Measurements from ENCODE around the gene ATG7.

The ATG7 gene

DNA sequence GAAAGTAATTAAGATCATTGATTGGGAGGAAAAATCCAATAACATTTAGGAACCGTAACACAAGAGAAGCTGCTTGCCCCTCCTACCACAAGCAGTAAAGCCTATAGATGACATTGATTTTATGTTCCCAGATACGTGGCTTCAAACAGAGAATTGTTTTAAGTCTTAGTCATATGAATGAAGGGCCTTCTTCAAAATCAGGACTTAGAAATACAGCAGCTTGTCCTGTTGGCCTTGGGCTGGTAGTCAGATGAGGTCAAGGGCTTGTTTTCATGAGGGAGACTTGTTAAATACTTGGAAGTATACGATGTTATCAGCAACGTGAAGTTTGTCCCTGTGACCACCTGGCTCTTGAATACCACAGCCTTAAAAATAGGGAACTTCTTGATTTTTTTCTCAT, 257.1 kb downstream of the ATG7 start:
- Histone ChIP-seq H3K4me2 (ENCODE audit: low read length) (no peak overlapping the region), H2AFZ (no peak overlapping the region), H3K79me2 (peaks cover 2% of the 10 kb centered on the region), H3K4me1 (no peaks in the 10 kb centered on the region), H3K4me3 (ENCODE audit: low read depth, low read length) (no peak overlapping the region), H3K9me3 (ENCODE audit: control insufficient read depth, low read length) (no peaks in the 10 kb centered on the region), H3K27me3 (ENCODE audit: control insufficient read depth, insufficient read depth, low read length) (no peaks in the 10 kb centered on the region), H3K9ac (no peak overlapping the region), H3K27ac (no peak overlapping the region), H3K36me3 (ENCODE audit: control insufficient read depth, insufficient read depth, low read length) (no peaks in the 10 kb centered on the region)
- TF ChIP-seq, protein P1, sequence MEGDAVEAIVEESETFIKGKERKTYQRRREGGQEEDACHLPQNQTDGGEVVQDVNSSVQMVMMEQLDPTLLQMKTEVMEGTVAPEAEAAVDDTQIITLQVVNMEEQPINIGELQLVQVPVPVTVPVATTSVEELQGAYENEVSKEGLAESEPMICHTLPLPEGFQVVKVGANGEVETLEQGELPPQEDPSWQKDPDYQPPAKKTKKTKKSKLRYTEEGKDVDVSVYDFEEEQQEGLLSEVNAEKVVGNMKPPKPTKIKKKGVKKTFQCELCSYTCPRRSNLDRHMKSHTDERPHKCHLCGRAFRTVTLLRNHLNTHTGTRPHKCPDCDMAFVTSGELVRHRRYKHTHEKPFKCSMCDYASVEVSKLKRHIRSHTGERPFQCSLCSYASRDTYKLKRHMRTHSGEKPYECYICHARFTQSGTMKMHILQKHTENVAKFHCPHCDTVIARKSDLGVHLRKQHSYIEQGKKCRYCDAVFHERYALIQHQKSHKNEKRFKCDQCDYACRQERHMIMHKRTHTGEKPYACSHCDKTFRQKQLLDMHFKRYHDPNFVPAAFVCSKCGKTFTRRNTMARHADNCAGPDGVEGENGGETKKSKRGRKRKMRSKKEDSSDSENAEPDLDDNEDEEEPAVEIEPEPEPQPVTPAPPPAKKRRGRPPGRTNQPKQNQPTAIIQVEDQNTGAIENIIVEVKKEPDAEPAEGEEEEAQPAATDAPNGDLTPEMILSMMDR (IDR thresholded peaks at IDR 0.05), result no peak

DNA sequence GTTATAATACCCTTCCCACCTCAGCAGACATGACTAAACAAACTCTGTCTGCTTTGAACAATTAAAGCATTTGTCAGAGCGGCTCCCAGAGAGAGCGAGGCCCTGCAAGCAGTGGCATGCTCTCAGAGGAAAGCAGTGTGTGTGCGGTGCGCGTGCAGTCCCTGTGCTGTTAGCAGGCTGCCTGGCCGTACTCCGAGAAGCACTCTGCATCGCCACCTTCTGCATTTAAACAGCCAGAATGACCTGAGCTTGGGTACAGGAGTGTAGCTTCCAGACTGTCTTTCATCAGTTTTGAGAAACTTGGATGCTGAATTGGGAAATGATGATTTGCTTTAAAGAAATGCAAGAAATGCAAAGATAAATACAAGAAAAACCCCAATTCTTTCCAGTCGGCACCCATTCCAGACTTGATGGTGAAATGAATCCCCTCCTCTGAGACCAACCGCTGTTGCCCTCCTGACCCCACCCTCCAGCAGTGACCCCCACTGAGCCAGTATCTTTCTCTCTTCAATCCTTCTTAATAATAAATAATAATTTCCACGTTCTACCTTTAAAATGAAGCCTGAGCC, 258.0 kb downstream of the ATG7 start:
- no peak overlapping the region for H2AFZ ChIP-seq
- no peak overlapping the region for H3K4me2 ChIP-seq (ENCODE audit: low read length)
- H3K27ac ChIP-seq, result no peak overlapping the region
- TF ChIP-seq, protein P1 (IDR thresholded peaks at IDR 0.05), result no peak
- no peak overlapping the region for H3K4me3 ChIP-seq (ENCODE audit: low read depth, low read length)
- no peaks in the 10 kb centered on the region for H3K9me3 ChIP-seq (ENCODE audit: control insufficient read depth, low read length)
- H3K9ac ChIP-seq, result no peak overlapping the region
- H3K79me2 ChIP-seq, result peaks cover 2% of the 10 kb centered on the region
- H3K27me3 ChIP-seq (ENCODE audit: control insufficient read depth, insufficient read depth, low read length), result no peaks in the 10 kb centered on the region
- H3K4me1 ChIP-seq, result no peaks in the 10 kb centered on the region
- H3K36me3 ChIP-seq (ENCODE audit: control insufficient read depth, insufficient read depth, low read length), result no peaks in the 10 kb centered on the region

DNA sequence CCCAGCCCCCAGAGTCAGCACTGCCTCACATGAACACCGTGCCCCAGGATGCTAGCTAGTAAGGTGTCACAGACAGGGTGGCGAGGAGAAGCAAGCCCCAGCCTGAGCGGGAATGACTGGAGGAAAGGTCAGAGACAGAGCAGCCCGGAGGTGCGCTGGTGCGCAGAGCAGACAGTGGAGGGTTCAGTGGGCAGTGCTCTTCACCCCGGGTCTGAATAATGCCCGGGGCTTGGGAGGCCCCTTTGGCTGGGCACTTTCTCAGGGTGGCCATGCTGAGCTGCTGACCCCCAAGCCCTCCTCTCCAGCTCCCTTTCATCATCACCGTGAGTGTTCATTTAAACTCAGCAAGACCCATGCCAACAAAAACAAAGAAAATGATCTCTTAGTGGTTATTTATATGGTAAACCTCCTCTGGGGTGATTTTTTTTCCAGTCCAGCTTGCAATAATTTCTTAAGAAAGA, 260.8 kb downstream of the ATG7 start:
- Histone ChIP-seq H3K4me2 (ENCODE audit: low read length) (no peak overlapping the region), H3K4me3 (ENCODE audit: low read depth, low read length) (no peak overlapping the region), H3K9ac (no peak overlapping the region), H3K27me3 (ENCODE audit: control insufficient read depth, insufficient read depth, low read length) (no peaks in the 10 kb centered on the region), H2AFZ (no peak overlapping the region), H3K27ac (no peak overlapping the region), H3K36me3 (ENCODE audit: control insufficient read depth, insufficient read depth, low read length) (no peaks in the 10 kb centered on the region), H3K79me2 (peaks cover 2% of the 10 kb centered on the region), H3K4me1 (no peaks in the 10 kb centered on the region), H3K9me3 (ENCODE audit: control insufficient read depth, low read length) (no peaks in the 10 kb centered on the region)
- TF ChIP-seq, protein P1 (IDR thresholded peaks at IDR 0.05), result no peak

DNA sequence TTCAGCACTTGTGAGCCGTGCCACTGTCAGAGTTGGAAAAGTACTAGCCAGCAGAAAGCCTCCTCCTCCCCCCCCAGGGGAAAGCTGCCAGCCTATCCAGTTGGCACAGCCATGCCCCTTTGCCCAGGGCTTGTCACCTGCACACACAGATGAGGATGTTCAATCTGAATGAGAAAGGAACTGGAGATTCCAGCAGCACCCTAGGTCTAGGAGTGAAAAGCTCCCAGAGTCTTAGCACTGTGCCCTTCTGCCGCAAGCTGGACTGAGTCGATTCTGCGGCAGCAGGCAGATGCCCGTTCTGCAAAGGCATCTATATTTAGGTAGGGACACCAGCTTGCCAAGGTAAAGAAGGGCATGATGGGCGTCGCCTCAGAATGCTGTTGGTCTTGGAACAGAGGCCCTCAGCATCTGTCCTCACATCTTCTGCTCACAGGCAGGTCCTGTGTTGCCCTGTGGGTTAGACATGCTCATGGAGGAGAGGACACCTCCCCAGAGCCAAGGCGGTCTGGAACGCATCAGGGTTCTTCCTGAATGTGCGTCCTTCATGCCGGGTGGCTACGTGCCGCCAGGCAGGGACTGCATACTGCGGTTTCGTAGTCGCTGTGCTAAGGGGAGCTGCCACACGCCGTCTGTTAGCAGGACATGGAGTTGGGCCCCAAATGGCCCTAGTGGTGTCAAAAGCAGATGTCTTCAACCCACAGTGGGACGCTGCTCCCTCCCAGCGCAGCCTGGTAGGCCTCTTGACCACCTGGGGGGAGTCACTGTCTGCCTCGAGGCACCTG, 262.0 kb downstream of the ATG7 start:
- Histone ChIP-seq H3K27me3 (ENCODE audit: control insufficient read depth, insufficient read depth, low read length) (no peaks in the 10 kb centered on the region), H3K4me3 (ENCODE audit: low read depth, low read length) (no peak overlapping the region), H3K4me1 (no peaks in the 10 kb centered on the region), H3K9me3 (ENCODE audit: control insufficient read depth, low read length) (no peaks in the 10 kb centered on the region), H3K79me2 (peaks cover 2% of the 10 kb centered on the region), H3K36me3 (ENCODE audit: control insufficient read depth, insufficient read depth, low read length) (no peaks in the 10 kb centered on the region), H3K4me2 (ENCODE audit: low read length) (no peak overlapping the region), H2AFZ (no peak overlapping the region), H3K9ac (no peak overlapping the region), H3K27ac (no peak overlapping the region)
- TF ChIP-seq, protein P1 (IDR thresholded peaks at IDR 0.05), result no peak

DNA sequence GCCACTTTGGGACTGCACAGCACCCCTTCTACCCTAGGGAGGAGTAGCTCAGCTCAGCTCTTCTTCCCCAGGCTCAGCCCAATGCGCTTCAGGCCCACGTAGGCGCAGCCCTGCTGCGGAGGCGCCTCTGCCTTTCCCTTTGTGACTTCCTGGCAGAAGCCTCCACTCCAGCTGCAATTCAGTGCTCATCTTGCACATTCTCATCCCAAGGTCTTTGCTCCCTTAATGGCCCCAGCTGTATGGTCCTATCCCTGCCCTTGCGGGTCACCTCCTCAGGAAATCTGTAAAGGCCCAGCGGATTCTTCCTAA, 262.6 kb downstream of the ATG7 start:
- H3K79me2 ChIP-seq, result peaks cover 2% of the 10 kb centered on the region
- no peak overlapping the region for H3K9ac ChIP-seq
- H3K4me1 ChIP-seq, result no peaks in the 10 kb centered on the region
- H3K27ac ChIP-seq, result no peak overlapping the region
- H3K9me3 ChIP-seq (ENCODE audit: control insufficient read depth, low read length), result no peaks in the 10 kb centered on the region
- TF ChIP-seq, protein P1 (IDR thresholded peaks at IDR 0.05), result no peak
- H3K4me3 ChIP-seq (ENCODE audit: low read depth, low read length), result no peak overlapping the region
- no peak overlapping the region for H2AFZ ChIP-seq
- H3K4me2 ChIP-seq (ENCODE audit: low read length), result no peak overlapping the region
- no peaks in the 10 kb centered on the region for H3K27me3 ChIP-seq (ENCODE audit: control insufficient read depth, insufficient read depth, low read length)
- no peaks in the 10 kb centered on the region for H3K36me3 ChIP-seq (ENCODE audit: control insufficient read depth, insufficient read depth, low read length)

All from parathyroid adenoma (tissue), 2 donors.